Measurements from ENCODE around the gene MIGA2.

Gene MIGA2

GRCh38 chr9:129028192-129028966 lies 8.0 kb upstream of the MIGA2 start, which contains the start of gene SH3GLB2 (continued):
- no peak for TF ChIP-seq ZNF521 (tag by site-specific recombination; IDR thresholded peaks at IDR 0.05)
- TF ChIP-seq ZNF571 (tag by site-specific recombination; IDR thresholded peaks at IDR 0.05): no peak
- TF ChIP-seq ZNF280C (tag by site-specific recombination; IDR thresholded peaks at IDR 0.05): no peak
- TF ChIP-seq ZNF121 (tag by site-specific recombination; IDR thresholded peaks at IDR 0.05): no peak
- TF ChIP-seq MZF1 (tag by site-specific recombination; IDR thresholded peaks at IDR 0.05; ENCODE audit: borderline replicate concordance): no peak
- TF ChIP-seq PRDM6 (tag by site-specific recombination; IDR thresholded peaks at IDR 0.05): no peak
- TF ChIP-seq ZNF248 (tag by site-specific recombination; IDR thresholded peaks at IDR 0.05): no peak
- no peak for TF ChIP-seq MEIS1 (CRISPR knock-in tag; IDR thresholded peaks at IDR 0.05; ENCODE audit: borderline replicate concordance)
- TF ChIP-seq, protein P1, sequence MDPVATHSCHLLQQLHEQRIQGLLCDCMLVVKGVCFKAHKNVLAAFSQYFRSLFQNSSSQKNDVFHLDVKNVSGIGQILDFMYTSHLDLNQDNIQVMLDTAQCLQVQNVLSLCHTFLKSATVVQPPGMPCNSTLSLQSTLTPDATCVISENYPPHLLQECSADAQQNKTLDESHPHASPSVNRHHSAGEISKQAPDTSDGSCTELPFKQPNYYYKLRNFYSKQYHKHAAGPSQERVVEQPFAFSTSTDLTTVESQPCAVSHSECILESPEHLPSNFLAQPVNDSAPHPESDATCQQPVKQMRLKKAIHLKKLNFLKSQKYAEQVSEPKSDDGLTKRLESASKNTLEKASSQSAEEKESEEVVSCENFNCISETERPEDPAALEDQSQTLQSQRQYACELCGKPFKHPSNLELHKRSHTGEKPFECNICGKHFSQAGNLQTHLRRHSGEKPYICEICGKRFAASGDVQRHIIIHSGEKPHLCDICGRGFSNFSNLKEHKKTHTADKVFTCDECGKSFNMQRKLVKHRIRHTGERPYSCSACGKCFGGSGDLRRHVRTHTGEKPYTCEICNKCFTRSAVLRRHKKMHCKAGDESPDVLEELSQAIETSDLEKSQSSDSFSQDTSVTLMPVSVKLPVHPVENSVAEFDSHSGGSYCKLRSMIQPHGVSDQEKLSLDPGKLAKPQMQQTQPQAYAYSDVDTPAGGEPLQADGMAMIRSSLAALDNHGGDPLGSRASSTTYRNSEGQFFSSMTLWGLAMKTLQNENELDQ (tag by site-specific recombination; IDR thresholded peaks at IDR 0.05; ENCODE audit: low read depth): no peak
- TF ChIP-seq ZNF664 (tag by site-specific recombination; IDR thresholded peaks at IDR 0.05): no peak
- TF ChIP-seq ZNF530 (tag by site-specific recombination; IDR thresholded peaks at IDR 0.05; ENCODE audit: low read depth): no peak
- TF ChIP-seq PRDM1 (tag by site-specific recombination; IDR thresholded peaks at IDR 0.05): no peak
- peak; percentile 70 for TF ChIP-seq KLF8 (tag by site-specific recombination; IDR thresholded peaks at IDR 0.05)
- TF ChIP-seq, protein P2, sequence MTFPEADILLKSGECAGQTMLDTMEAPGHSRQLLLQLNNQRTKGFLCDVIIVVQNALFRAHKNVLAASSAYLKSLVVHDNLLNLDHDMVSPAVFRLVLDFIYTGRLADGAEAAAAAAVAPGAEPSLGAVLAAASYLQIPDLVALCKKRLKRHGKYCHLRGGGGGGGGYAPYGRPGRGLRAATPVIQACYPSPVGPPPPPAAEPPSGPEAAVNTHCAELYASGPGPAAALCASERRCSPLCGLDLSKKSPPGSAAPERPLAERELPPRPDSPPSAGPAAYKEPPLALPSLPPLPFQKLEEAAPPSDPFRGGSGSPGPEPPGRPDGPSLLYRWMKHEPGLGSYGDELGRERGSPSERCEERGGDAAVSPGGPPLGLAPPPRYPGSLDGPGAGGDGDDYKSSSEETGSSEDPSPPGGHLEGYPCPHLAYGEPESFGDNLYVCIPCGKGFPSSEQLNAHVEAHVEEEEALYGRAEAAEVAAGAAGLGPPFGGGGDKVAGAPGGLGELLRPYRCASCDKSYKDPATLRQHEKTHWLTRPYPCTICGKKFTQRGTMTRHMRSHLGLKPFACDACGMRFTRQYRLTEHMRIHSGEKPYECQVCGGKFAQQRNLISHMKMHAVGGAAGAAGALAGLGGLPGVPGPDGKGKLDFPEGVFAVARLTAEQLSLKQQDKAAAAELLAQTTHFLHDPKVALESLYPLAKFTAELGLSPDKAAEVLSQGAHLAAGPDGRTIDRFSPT (tag by site-specific recombination; IDR thresholded peaks at IDR 0.05): peak; percentile 70
- TF ChIP-seq OVOL3 (tag by site-specific recombination; IDR thresholded peaks at IDR 0.05): no peak
- TF ChIP-seq ZNF658 (tag by site-specific recombination; IDR thresholded peaks at IDR 0.05): no peak
- no peak for TF ChIP-seq ZNF776 (tag by site-specific recombination; IDR thresholded peaks at IDR 0.05; ENCODE audit: borderline replicate concordance)
- no peak for TF ChIP-seq ZNF354C (tag by site-specific recombination; IDR thresholded peaks at IDR 0.05; ENCODE audit: borderline replicate concordance, low read depth)
- no peak for TF ChIP-seq ZNF560 (tag by site-specific recombination; IDR thresholded peaks at IDR 0.05; ENCODE audit: borderline replicate concordance)
- no peak for TF ChIP-seq ZNF830 (tag by site-specific recombination; IDR thresholded peaks at IDR 0.05; ENCODE audit: low read depth)
- 0 out of 2 replicates have a peak, but pooled peaks have one; percentile 34 for TF ChIP-seq KLF17 (tag by site-specific recombination; IDR thresholded peaks at IDR 0.05)
- no peak for TF ChIP-seq ZNF138 (tag by site-specific recombination; IDR thresholded peaks at IDR 0.05; ENCODE audit: borderline replicate concordance)
- TF ChIP-seq YY2 (tag by site-specific recombination; IDR thresholded peaks at IDR 0.05): no peak
- no peak for TF ChIP-seq ZFHX2 (tag by site-specific recombination; conservative IDR thresholded peaks at IDR 0.05)
- no peak for TF ChIP-seq ZNF423 (tag by site-specific recombination; IDR thresholded peaks at IDR 0.05)
- no peak for TF ChIP-seq GFI1B (tag by site-specific recombination; IDR thresholded peaks at IDR 0.05)
- TF ChIP-seq ZNF48 (tag by site-specific recombination; IDR thresholded peaks at IDR 0.05): no peak
- no peak for TF ChIP-seq ZFP3 (tag by site-specific recombination; IDR thresholded peaks at IDR 0.05; ENCODE audit: low read depth)
